Measurements from ENCODE around the gene NCBP3.

NCBP3 gene

GRCh38 chr17:3810019-3810418, 36.0 kb downstream of the NCBP3 start:
- Histone ChIP-seq H3K27ac (ENCODE audit: low read depth, low read length) (no peak overlapping the region), H3K36me3 (ENCODE audit: control insufficient read depth, insufficient read depth, low read length) (peaks cover 88% of the 10 kb centered on the region), H3K9ac (ENCODE audit: low read length) (no peak overlapping the region), H3K4me3 (ENCODE audit: low read depth, low read length) (no peak overlapping the region), H3K27me3 (ENCODE audit: control insufficient read depth, insufficient read depth, low read length) (no peaks in the 10 kb centered on the region), H3K4me1 (ENCODE audit: control insufficient read depth, insufficient read depth, low read length) (peaks cover 3% of the 10 kb centered on the region; the same call in 1 of the 2 replicates), H3K9me3 (ENCODE audit: control insufficient read depth, insufficient read depth, low read depth, low read length) (no peaks in the 10 kb centered on the region)

DNA sequence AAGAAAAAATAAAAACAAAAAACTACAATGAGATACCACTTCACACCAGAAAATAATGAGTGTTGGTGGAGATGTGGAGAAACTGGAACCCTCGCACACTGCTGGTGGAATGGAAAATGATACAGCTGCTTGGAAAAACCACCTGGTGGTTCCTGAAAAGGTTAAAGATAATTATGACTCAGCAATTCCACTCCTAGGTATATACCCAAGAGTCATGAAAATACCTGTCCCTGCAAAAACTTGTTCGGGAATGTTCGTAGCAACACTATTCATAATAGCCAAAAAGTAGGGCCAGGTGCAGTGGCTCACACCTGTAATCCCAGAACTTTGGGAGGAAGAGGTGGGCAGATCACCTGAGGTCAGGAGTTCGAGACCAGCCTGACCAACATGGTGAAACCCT, 36.9 kb downstream of the NCBP3 start:
- H3K4me1 ChIP-seq (ENCODE audit: control insufficient read depth, insufficient read depth, low read length), result peaks cover 3% of the 10 kb centered on the region; the same call in 1 of the 2 replicates
- peaks cover 79% of the 10 kb centered on the region for H3K36me3 ChIP-seq (ENCODE audit: control insufficient read depth, insufficient read depth, low read length)
- H3K27me3 ChIP-seq (ENCODE audit: control insufficient read depth, insufficient read depth, low read length), result no peaks in the 10 kb centered on the region
- no peaks in the 10 kb centered on the region for H3K9me3 ChIP-seq (ENCODE audit: control insufficient read depth, insufficient read depth, low read depth, low read length)
- no peak overlapping the region for H3K27ac ChIP-seq (ENCODE audit: low read depth, low read length)
- H3K4me3 ChIP-seq (ENCODE audit: low read depth, low read length), result no peak overlapping the region
- H3K9ac ChIP-seq (ENCODE audit: low read length), result no peak overlapping the region

GRCh38 chr17:3808701-3809100, 37.3 kb downstream of the NCBP3 start:
- peaks cover 75% of the 10 kb centered on the region for H3K36me3 ChIP-seq (ENCODE audit: control insufficient read depth, insufficient read depth, low read length)

GRCh38 chr17:3805581-3805980, 40.5 kb downstream of the NCBP3 start:
- peaks cover 62% of the 10 kb centered on the region for H3K36me3 ChIP-seq (ENCODE audit: control insufficient read depth, insufficient read depth, low read length)
- no peaks in the 10 kb centered on the region for H3K9me3 ChIP-seq (ENCODE audit: control insufficient read depth, insufficient read depth, low read depth, low read length)
- no peak overlapping the region for H3K27ac ChIP-seq (ENCODE audit: low read depth, low read length)
- H3K9ac ChIP-seq (ENCODE audit: low read length), result no peak overlapping the region
- H3K4me1 ChIP-seq (ENCODE audit: control insufficient read depth, insufficient read depth, low read length), result no peaks in the 10 kb centered on the region
- no peaks in the 10 kb centered on the region for H3K27me3 ChIP-seq (ENCODE audit: control insufficient read depth, insufficient read depth, low read length)
- H3K4me3 ChIP-seq (ENCODE audit: low read depth, low read length), result no peak overlapping the region

More at GRCh38 chr17:3808701-3809100, 37.3 kb downstream of the NCBP3 start:
- Histone ChIP-seq H3K4me1 (ENCODE audit: control insufficient read depth, insufficient read depth, low read length) (peaks cover 3% of the 10 kb centered on the region; the same call in 1 of the 2 replicates), H3K27ac (ENCODE audit: low read depth, low read length) (no peak overlapping the region), H3K4me3 (ENCODE audit: low read depth, low read length) (no peak overlapping the region), H3K9me3 (ENCODE audit: control insufficient read depth, insufficient read depth, low read depth, low read length) (no peaks in the 10 kb centered on the region), H3K27me3 (ENCODE audit: control insufficient read depth, insufficient read depth, low read length) (no peaks in the 10 kb centered on the region), H3K9ac (ENCODE audit: low read length) (no peak overlapping the region)

GRCh38 chr17:3804503-3804931, 41.5 kb downstream of the NCBP3 start:
- H3K27ac ChIP-seq (ENCODE audit: low read depth, low read length), result no peak overlapping the region
- no peak overlapping the region for H3K4me3 ChIP-seq (ENCODE audit: low read depth, low read length)
- peaks cover 52% of the 10 kb centered on the region for H3K36me3 ChIP-seq (ENCODE audit: control insufficient read depth, insufficient read depth, low read length)
- H3K9me3 ChIP-seq (ENCODE audit: control insufficient read depth, insufficient read depth, low read depth, low read length), result no peaks in the 10 kb centered on the region
- H3K9ac ChIP-seq (ENCODE audit: low read length), result no peak overlapping the region
- no peaks in the 10 kb centered on the region for H3K27me3 ChIP-seq (ENCODE audit: control insufficient read depth, insufficient read depth, low read length)
- no peaks in the 10 kb centered on the region for H3K4me1 ChIP-seq (ENCODE audit: control insufficient read depth, insufficient read depth, low read length)

- no peak overlapping the region for H3K4me3 ChIP-seq (ENCODE audit: low read depth, low read length)
- H3K27me3 ChIP-seq (ENCODE audit: control insufficient read depth, insufficient read depth, low read length), result no peaks in the 10 kb centered on the region
- H3K27ac ChIP-seq (ENCODE audit: low read depth, low read length), result no peak overlapping the region
- H3K9me3 ChIP-seq (ENCODE audit: control insufficient read depth, insufficient read depth, low read depth, low read length), result no peaks in the 10 kb centered on the region
- no peaks in the 10 kb centered on the region for H3K4me1 ChIP-seq (ENCODE audit: control insufficient read depth, insufficient read depth, low read length)
- H3K36me3 ChIP-seq (ENCODE audit: control insufficient read depth, insufficient read depth, low read length), result peaks cover 46% of the 10 kb centered on the region
- no peak overlapping the region for H3K9ac ChIP-seq (ENCODE audit: low read length)
Measured at GRCh38 chr17:3803308-3803640, 42.8 kb downstream of the NCBP3 start.

DNA sequence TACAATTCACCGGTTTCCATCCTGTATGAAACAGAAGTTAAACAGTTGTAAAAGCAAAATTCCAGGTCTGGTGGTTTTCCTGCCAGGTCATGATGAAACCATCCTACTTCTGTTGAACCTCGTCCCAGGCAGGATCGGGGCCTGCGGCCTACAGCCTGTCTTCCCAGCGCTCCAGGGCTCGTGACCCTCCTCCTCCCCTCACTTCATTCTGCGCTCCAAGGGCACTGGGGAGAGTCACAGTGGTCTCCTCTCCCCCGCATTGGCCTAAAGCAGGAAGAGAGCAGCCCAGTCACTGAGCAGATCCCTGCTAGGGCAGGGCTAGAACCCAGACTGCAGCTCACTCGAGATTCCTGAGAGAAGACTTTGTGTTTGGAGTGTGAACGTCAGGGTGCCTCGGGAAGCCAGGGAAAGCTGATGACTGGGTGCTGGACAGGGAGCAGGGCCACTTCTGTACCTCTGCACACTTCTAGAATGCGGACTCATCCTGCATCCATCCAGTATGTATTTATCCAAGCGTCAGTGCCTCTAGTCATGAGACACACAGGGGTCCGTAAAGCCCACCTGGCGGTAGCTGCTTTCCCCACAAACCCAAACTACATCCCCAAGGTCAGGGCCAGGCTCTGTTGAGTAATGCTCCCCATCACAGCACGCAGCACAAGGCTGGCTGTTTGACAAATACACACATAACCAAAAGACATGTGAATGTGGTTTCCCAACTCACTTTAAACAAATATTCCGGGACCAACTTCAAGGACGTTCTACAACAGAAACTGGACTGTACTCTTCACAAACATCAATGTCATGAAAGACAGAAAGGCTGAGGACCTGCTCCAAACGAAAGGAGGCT, 43.4 kb downstream of the NCBP3 start:
- Histone ChIP-seq H3K36me3 (ENCODE audit: control insufficient read depth, insufficient read depth, low read length) (peaks cover 40% of the 10 kb centered on the region), H3K9me3 (ENCODE audit: control insufficient read depth, insufficient read depth, low read depth, low read length) (no peaks in the 10 kb centered on the region), H3K27ac (ENCODE audit: low read depth, low read length) (no peak overlapping the region), H3K4me3 (ENCODE audit: low read depth, low read length) (no peak overlapping the region), H3K9ac (ENCODE audit: low read length) (no peak overlapping the region), H3K27me3 (ENCODE audit: control insufficient read depth, insufficient read depth, low read length) (no peaks in the 10 kb centered on the region), H3K4me1 (ENCODE audit: control insufficient read depth, insufficient read depth, low read length) (no peaks in the 10 kb centered on the region)

GRCh38 chr17:3801792-3802191, 44.3 kb downstream of the NCBP3 start:
- H3K27ac ChIP-seq (ENCODE audit: low read depth, low read length), result no peak overlapping the region
- no peak overlapping the region for H3K4me3 ChIP-seq (ENCODE audit: low read depth, low read length)
- H3K4me1 ChIP-seq (ENCODE audit: control insufficient read depth, insufficient read depth, low read length), result no peaks in the 10 kb centered on the region
- H3K9me3 ChIP-seq (ENCODE audit: control insufficient read depth, insufficient read depth, low read depth, low read length), result no peaks in the 10 kb centered on the region
- no peaks in the 10 kb centered on the region for H3K27me3 ChIP-seq (ENCODE audit: control insufficient read depth, insufficient read depth, low read length)
- peaks cover 31% of the 10 kb centered on the region for H3K36me3 ChIP-seq (ENCODE audit: control insufficient read depth, insufficient read depth, low read length)
- H3K9ac ChIP-seq (ENCODE audit: low read length), result no peak overlapping the region

DNA sequence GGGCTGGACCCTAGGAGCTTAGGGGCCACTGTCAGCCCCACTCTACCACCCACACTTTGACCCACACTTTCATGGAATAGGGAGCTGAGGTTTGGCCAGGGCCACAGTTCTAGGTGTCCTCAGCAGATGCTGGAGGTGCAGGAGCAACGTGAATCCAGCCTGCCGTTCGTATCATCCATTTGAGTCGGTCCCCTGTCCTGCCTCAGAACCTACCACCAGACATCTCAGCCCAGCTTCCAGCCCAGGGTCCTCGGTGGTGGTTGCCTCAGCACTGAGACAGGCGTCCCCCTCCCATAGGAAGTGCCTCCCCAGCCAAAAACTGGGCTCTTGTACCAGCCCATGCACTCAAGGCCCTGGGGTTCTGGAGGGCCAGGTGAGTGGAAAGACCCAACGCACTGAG, 44.7 kb downstream of the NCBP3 start:
- H3K9ac ChIP-seq (ENCODE audit: low read length), result no peak overlapping the region
- no peak overlapping the region for H3K4me3 ChIP-seq (ENCODE audit: low read depth, low read length)
- H3K4me1 ChIP-seq (ENCODE audit: control insufficient read depth, insufficient read depth, low read length), result no peaks in the 10 kb centered on the region
- H3K27ac ChIP-seq (ENCODE audit: low read depth, low read length), result no peak overlapping the region
- H3K36me3 ChIP-seq (ENCODE audit: control insufficient read depth, insufficient read depth, low read length), result peaks cover 27% of the 10 kb centered on the region
- no peaks in the 10 kb centered on the region for H3K27me3 ChIP-seq (ENCODE audit: control insufficient read depth, insufficient read depth, low read length)
- no peaks in the 10 kb centered on the region for H3K9me3 ChIP-seq (ENCODE audit: control insufficient read depth, insufficient read depth, low read depth, low read length)

DNA sequence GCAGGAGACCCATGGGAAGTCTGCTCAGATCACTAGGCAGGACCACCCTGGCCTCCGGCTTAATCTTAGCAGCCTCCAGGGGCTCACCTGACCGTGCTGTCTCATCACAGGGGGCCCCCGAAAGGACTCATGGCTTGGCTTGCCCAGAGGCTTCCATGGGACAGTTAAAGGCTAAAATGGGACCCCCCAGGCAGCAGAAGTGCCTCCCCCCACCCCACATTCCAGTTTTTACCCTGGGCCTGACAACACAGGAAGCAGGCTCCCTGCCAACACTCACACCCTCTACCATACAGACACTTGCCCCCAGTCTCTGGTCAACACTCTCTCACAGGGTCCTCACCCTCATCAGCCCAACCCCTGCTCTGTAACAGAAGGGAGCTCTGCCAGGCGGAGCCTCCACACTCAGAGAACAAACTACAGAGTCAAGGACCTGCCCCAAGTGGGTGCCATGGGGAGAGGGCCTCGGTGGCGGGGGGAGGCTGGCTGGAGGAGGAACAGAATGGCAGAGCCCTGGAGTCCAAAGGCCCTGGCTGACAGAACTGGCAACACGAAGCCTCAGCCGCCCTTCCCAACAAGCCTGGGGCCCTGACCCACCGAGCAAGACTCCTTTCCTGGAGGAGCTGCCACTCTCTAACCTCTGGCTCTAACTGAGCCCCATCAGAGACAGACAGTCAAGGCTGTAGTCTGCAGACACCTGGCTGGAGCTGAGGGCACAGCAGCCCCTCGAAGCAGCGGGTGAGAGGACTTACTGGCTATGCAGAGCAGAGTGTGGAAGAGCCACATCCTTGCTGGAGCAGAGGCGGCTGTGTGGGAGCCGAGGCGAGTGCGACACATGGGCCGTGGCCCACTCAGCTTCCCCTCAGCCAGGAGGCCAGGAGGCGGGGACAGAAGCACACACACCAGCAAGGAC, 45.4 kb downstream of the NCBP3 start, which contains the start of gene ITGAE:
TSS of gene ITGAE (minus strand) at position 827 of the 910 bp plus-strand sequence. CDS start at position 783, 44 bp downstream.
- Histone ChIP-seq H3K9me3 (ENCODE audit: control insufficient read depth, insufficient read depth, low read depth, low read length) (no peaks in the 10 kb centered on the region), H3K9ac (ENCODE audit: low read length) (no peak within 1 kb of the TSS), H3K4me3 (ENCODE audit: low read depth, low read length) (no peak within 1 kb of the TSS), H3K27me3 (ENCODE audit: control insufficient read depth, insufficient read depth, low read length) (no peaks in the 10 kb centered on the region), H3K27ac (ENCODE audit: low read depth, low read length) (no peak within 1 kb of the TSS), H3K4me1 (ENCODE audit: control insufficient read depth, insufficient read depth, low read length) (no peaks in the 10 kb centered on the region), H3K36me3 (ENCODE audit: control insufficient read depth, insufficient read depth, low read length) (peaks cover 23% of the 10 kb centered on the region)

Measured in HUES6 (cell line).